C4-2B (cell line): ENCODE results near the gene MAGI2.

Source experiments
- ZFX ChIP-seq: fragments of 450-650 bp; IDR thresholded peaks from 2 replicates; pipeline ENCODE4 v1.6.1; 2017
- TF ChIP-seq, protein P1 (sequence below): fragments of 450-650 bp; conservative IDR thresholded peaks from 2 replicates; pipeline ENCODE4 v1.5.1; 2017; ENCODE audit warnings: mild to moderate bottlenecking

DNA sequence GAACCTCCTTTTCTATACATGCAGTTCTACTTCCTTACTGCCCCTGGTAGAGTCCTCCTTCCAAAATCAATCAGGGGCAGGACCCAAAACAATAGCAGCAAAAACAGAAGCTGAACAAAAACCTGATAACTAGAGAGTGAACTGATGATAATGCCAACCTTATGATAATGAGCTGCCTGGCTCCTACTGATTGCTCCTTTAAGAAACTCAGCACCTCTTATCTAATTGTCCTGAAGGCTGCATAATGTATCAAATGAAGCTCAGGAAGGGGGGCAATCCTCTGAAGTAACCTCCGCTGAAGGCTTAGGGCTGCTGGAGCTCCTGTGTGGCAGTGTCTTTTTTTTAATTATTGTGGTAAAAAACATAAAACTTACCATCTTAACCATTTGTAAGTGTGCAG, 1397.9 kb downstream of the MAGI2 start:
- TF ChIP-seq, protein P1, sequence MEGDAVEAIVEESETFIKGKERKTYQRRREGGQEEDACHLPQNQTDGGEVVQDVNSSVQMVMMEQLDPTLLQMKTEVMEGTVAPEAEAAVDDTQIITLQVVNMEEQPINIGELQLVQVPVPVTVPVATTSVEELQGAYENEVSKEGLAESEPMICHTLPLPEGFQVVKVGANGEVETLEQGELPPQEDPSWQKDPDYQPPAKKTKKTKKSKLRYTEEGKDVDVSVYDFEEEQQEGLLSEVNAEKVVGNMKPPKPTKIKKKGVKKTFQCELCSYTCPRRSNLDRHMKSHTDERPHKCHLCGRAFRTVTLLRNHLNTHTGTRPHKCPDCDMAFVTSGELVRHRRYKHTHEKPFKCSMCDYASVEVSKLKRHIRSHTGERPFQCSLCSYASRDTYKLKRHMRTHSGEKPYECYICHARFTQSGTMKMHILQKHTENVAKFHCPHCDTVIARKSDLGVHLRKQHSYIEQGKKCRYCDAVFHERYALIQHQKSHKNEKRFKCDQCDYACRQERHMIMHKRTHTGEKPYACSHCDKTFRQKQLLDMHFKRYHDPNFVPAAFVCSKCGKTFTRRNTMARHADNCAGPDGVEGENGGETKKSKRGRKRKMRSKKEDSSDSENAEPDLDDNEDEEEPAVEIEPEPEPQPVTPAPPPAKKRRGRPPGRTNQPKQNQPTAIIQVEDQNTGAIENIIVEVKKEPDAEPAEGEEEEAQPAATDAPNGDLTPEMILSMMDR = no peak
- no peak for TF ChIP-seq ZFX
